Activated CD8-positive, alpha-beta memory T cell treated with anti-CD3 and anti-CD28 coated beads for 36 hours (primary cell): Measurements from ENCODE around the gene IKBIP. TPM values are rescaled to one million over a fixed set of nuclear protein-coding genes. Genes with fewer than 3 reads are reported as not detected.
"Not testable (repeated sequence)": the region's sequence is repeated elsewhere in the genome, so short reads cannot be mapped to it uniquely, and the experiment has no call there.

Source experiments
- CTCF ChIA-PET: fragments of 350-600 bp; sonication (Branson Sonifier 250); formaldehyde crosslinking; loops from one replicate; lab custom pipeline; 2021; ENCODE audit warnings: antibody characterized with exemption; lab: Charles Lee
- POLR2A ChIA-PET: fragments of 350-600 bp; sonication (Branson Sonifier 250); formaldehyde crosslinking; loops from one replicate; lab custom pipeline; 2021; ENCODE audit warnings: antibody characterized with exemption; lab: Charles Lee
- total RNA-seq, 2 experiments: library from RNA; stranded (reverse); gene quantifications; one replicate each; pipeline ENCODE4 v1.2.3, GENCODE V29; 2021

IKBIP gene
- total RNA-seq, 2 experiments from 2014 or later = 33.6 to 35.2 TPM

- POLR2A ChIA-PET = no interaction called here
Measured at GRCh38 chr12:98591209-98591608, 53.4 kb downstream of the IKBIP start.

GRCh38 chr12:98587084-98587483, 57.5 kb downstream of the IKBIP start:
- ChIA-PET POLR2A (interaction anchor here (0.7 kb wide), 1 partner anchor 1685 kb away, joined by 5 read pairs; no protein-coding TSS in a partner anchor), CTCF (interaction anchor here (1.1 kb wide), 1 partner anchor 15 kb away, joined by 3 read pairs; no protein-coding TSS in a partner anchor)

More at GRCh38 chr12:98591209-98591608, 53.4 kb downstream of the IKBIP start:
- CTCF ChIA-PET = interaction anchor here (1.2 kb wide), 1 partner anchor 24 kb away, joined by 6 read pairs; no protein-coding TSS in a partner anchor

GRCh38 chr12:98582093-98582492, 62.5 kb downstream of the IKBIP start:
- ChIA-PET POLR2A (no interaction called here), CTCF (no interaction called here)

GRCh38 chr12:98581101-98581500, 63.5 kb downstream of the IKBIP start:
- POLR2A ChIA-PET = no interaction called here
- CTCF ChIA-PET = no interaction called here

GRCh38 chr12:98580695-98581094, 63.9 kb downstream of the IKBIP start:
- CTCF ChIA-PET = no interaction called here
- POLR2A ChIA-PET = no interaction called here

- ChIA-PET POLR2A (no interaction called here), CTCF (no interaction called here)
Measured at GRCh38 chr12:98579835-98580234, 64.8 kb downstream of the IKBIP start.

GRCh38 chr12:98579347-98579746, 65.2 kb downstream of the IKBIP start:
- CTCF ChIA-PET = no interaction called here
- POLR2A ChIA-PET = no interaction called here

- POLR2A ChIA-PET = no interaction called here
- CTCF ChIA-PET = no interaction called here
Measured at GRCh38 chr12:98578821-98579220, 65.8 kb downstream of the IKBIP start.

GRCh38 chr12:98578392-98578791, 66.2 kb downstream of the IKBIP start:
- ChIA-PET CTCF (no interaction called here), POLR2A (no interaction called here)

- POLR2A ChIA-PET, CTCF ChIA-PET: not testable (repeated sequence)
Measured at GRCh38 chr12:98576795-98577194, 67.8 kb downstream of the IKBIP start.

GRCh38 chr12:98575013-98575412, 69.6 kb downstream of the IKBIP start:
- ChIA-PET CTCF (interaction anchor here (1.1 to 1.2 kb wide), 2 partner anchors 8 to 18 kb away, joined by 3 to 4 read pairs; partner anchors contain the start of gene SLC25A3), POLR2A (interaction anchor here (0.6 kb wide), 1 partner anchor 1790 kb away, joined by 8 read pairs; no protein-coding TSS in a partner anchor)

Other genes starting within 250 kb of the IKBIP start
- gene TMPO, start 129.2 kb downstream of the IKBIP start, total RNA-seq = 100 to 1,000 TPM; 268 to 277 TPM
- gene SLC25A3, start 51.1 kb downstream of the IKBIP start, total RNA-seq = 100 to 1,000 TPM; 668 to 692 TPM
- 10 to 100 TPM; 13.0 to 14.7 TPM for gene APAF1, start 502 bp upstream of the IKBIP start, total RNA-seq